Hindlimb muscle (tissue), 1 donor: ENCODE results near the gene AFAP1L1. TPM values are rescaled to one million over a fixed set of nuclear protein-coding genes. Genes with fewer than 3 reads are reported as not detected.
A peak's percentile ranks its signal among the peaks of the same experiment; 100 is the strongest.

Experiments used
- DNase-seq: peaks from one replicate; pipeline ENCODE4 v3.0.0-alpha.2; 2013
- polyA plus RNA-seq: library from polyadenylated mRNA; unstranded; fragments of 120-200 nt; gene quantifications from one replicate; pipeline ENCODE4 v1.2.1, GENCODE V29; 2013; ENCODE audit not compliant: insufficient read length

The AFAP1L1 gene
- polyA plus RNA-seq, 1 donor: 129 TPM

DNA sequence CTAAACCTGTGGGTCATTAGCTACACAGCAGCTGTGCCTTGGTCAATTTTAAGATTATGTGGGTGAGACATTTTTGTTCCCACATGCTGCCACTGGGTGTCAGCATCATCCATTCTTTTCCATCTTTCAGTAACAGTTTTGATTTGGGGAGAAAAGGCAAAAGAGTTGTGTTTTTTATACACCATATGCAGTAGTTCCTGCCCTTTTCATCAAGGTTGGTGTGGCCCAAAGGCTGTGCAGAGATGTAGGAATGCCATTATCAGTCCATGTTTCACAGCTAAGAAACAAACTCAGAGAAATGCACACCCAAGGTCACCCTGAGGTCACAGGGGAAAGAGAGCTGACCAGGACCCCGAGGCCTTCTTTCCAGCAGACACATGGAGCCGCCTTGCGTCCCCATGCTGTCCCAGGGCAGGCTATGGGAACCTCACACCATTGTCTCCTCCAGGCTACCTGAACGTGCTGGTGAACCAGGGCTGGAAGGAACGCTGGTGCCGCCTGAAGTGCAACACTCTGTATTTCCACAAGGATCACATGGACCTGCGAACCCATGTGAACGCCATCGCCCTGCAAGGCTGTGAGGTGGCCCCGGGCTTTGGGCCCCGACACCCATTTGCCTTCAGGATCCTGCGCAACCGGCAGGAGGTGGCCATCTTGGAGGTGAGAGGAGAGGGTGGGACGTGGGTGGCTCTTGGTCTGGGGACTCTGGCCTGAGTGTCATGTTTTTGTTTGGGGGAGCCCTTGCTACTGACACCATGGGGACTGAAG, 45.8 kb downstream of the AFAP1L1 start:
- peak; percentile 49 for DNase-seq

DNA sequence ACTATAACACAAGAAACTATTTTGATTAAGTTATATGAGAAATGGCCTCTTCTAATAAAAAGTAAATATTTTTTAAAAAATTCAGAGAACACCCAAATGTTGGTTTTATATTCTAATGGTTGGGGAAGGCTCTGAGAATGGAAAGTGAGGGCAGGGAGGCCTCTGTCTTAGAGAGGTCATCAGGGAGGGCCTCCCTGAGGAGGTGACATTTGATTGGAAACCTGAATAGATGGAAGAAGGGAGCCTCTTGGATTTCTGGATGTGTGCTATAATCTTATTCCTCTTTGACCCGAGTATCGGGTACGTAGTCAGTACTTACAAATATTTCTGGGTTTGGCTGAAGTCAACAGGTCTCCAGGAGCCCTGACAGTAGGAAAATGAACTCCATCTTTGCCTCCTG, 47.5 kb downstream of the AFAP1L1 start:
- no peak for DNase-seq

DNA sequence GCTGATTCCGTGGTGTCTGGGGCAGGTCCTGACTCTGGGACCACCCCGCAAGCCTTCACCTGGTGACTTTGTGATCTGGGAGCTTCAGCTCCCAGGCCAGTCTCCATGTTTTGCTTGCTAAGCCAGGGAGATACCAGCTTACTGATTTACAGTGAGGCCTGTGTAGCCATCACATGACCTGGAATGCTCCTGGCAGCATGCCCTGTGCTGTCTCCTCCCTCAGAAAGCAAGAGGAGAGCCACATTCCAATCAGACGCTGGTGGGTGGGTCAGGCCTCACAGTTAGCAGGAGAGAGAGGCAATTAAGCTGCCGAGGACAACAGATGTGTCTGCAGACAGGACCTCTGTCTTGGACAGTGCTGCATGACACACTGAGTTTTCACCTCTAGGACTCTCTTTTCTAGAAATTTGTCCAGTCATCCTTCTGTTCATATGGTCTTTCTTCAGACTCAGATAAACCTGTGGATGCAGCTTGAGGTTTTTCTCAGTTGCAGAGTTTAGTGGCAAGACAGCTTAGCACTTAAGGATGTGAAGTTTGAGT, 49.2 kb downstream of the AFAP1L1 start:
- peak; percentile 57 for DNase-seq

DNA sequence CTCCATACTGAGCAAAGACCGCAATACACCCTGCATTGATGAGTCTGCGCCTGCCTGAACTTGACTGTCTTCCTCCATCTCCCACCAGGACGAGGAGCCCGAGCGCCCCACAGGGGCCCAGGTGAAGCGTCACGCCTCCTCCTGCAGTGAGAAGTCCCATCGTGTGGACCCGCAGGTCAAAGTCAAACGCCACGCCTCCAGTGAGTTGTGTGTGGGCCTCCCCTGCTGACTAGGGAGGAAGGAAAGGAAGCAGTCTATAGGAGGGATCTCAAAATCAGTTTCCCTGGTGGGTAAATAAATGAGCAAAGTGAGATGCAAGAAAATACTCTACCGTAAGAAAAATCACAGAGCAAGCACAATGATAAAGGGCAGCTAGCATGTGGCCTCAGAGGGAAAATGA, 50.9 kb downstream of the AFAP1L1 start:
- no peak for DNase-seq

DNA sequence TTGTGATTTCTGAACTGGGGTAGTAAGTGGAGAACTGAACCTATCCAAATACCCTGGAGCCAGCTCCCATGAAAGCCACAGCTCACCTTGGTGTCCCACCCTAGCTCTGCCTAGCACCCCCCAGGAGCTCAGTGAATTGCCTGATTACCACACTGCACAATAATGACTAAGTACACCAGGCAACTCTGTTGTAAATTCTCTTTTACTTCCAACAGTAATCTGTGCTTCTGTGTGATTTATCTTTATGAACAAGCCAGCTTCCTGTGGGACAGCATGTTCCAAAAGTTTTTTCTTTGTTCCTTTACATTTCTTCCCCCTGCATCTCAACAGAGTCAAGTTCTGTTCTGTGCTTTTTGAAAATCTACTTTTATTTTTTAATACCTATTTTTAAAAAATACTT, 51.6 kb downstream of the AFAP1L1 start:
- DNase-seq: no peak

DNA sequence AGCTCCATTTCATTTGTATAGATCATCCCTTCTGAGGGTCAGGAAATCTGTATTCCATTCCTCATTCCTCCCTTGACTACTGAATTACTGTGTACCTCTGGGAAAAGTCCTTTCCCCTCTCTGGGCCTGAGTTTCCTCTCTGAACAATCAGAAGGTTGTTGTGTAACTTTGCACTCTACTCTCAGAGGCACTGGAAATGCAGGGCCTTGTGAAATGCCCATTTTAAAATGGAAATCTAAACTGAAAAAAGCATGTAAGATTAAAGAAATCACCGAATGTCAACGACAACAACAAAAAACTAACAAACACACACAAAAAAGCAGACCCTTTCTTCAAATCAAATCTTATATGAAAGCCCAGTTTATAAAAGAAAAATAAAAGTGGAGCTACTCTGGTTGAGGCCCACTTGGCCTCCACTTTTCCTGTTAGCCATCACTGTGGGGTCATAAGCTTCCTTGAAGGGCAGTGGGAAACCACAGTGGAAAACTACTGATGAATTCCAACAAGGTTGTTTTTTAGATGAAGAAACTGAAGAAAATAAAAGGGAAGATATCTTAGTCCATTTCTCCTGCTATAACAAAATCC, 52.1 kb downstream of the AFAP1L1 start:
- DNase-seq: no peak

DNA sequence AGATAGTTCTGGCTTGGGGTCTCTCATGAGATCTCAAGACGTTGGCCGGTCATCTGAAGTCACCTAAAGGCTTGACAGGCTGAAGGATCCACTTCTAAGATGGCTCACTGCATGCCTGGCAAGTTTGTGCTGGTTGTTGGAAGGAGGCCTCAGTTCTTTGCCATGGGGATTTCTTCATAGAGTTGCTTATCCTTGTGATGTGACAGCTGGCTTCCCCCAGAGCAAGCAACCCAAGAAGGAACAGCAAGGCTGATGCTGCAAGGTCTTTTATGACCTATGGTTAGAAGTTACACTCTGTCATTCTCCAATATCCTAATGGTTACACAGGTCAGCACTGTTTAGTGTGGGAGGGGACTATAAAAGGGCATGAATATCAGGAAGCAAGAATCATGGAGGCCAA, 53.0 kb downstream of the AFAP1L1 start:
- DNase-seq: no peak

DNA sequence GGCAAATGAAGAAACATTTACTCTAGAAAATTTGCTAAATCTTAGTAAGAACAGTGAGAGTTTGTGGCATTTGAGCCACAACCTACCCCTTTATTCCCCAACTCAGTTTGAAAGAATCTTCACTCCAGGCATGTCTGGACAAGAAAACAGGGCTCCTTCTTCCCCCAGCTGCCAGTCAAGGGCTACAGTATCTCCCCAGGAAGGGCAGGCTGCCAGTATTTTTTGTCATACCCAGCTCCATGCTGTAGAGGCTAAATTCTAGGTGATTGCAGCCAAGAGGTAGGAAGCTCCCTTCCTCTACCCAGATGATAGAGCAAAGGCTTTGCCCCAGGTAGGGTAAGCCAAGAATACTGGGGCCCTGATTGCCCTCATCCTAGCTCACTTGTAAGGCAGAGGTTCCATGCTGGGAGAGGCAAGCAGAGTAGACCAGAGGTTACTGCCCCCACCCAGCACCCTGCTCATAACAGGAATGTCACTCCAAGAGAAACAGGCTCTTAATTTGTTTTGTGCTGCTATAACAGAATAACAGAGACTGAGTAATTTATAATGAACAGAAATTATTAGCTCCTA, 53.6 kb downstream of the AFAP1L1 start:
- no peak for DNase-seq

DNA sequence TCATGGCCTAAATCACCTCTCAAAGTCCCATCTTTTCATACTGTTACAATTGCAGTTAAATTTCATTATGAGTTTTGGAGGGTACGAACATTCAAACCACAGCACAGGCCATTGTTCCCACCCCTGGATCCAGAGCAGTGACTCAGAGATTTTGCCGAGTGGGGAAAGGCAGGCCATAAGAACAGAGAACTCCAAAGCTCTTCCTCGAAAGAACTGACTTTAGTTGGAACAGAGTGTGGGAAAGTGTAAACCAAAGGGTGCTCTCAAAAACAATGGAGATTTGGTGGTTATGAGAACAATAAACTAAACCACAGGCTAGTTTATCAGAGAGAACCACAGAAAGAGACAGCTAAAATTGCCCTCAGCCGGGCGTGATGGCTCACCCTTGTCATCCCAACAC, 54.2 kb downstream of the AFAP1L1 start:
- DNase-seq: no peak

DNA sequence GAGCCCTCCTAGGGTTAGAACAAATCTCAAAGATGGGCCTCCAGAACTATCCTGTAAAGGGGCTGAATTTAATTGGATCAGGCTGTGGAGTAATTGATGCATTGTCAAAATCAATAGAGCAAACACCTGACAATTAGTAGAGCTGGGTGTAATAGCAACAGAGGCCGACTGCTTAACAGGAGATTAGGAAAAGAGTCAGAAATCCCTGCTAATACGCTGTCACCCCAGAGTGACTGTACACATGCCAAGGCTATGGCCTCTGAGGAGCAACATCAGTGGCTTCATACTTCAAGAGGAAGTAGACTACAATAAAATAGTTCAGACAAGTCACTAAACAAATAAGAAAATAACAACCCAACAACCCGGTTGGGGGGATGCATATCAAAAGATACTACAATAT, 55.0 kb downstream of the AFAP1L1 start:
- DNase-seq: no peak

DNA sequence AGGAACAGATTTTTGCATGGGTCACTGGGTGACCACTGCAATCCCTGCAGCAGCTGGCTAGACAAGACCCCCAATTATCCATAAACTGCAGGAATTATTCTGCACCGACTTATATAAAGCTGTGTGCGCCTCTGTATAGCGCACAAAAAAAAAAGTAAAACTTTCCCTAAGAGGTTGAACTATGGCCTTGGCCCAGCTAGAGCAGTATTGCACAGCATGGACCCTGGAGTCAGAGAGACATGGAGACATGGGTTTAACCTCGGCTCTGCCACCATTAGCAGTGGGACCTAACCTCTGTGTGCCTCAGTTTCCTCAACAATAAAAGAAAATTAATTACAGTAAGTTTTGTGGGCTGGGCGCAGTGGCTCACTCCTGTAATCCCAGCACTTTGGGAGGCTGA, 56.5 kb downstream of the AFAP1L1 start:
- DNase-seq: no peak

DNA sequence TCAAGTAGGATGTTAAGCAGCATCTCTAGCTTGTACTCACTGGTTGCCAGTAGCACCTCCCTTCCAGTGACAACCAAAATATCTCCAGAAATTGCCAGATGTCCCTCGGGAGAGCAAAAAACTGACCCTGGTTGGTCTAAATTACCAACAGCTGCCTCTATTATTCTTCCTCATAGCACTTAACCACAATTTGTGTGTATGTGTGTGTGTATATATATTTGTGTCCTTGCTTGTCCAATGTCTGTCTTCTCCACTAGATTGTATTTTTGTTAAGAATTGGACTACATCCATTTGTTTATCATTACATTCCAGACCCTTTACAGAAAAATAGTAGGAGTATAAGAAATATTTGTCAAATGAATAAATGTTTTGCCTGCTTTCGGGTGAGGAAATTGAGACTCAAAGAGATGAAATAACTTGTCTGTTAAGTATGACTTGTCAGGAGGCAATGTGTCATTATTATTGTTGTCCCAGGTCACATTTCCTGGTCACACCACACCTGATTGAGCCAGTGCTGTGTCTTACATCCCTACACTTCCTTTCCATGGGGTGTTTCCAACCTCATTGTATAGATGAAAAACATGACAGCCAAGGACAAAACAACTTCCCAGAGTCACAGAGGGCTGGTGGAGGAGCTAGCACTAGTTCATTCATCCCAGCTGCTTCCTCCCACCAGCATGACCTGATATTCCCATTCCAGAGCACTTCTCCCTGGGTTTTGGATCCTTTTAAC, 62.2 kb downstream of the AFAP1L1 start:
- DNase-seq: no peak

DNA sequence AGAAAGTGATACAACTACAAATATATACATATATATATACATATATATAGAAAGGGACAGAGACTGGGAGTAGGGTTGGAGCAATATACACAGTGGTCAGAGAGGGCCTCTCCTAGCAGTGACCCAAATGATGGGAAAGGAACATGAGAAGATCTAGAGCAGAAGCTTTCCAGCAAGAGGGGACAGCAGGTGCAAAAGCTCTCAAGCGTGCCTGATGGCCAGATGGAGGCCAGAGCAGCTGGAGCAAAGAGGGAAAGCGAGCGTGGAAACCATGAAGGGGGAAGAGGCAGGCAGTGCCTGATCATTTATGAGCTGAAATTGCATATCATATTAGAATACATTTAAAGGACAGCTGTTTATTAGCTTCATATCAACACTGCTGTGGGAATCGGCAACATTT, 66.1 kb downstream of the AFAP1L1 start:
- no peak for DNase-seq

DNA sequence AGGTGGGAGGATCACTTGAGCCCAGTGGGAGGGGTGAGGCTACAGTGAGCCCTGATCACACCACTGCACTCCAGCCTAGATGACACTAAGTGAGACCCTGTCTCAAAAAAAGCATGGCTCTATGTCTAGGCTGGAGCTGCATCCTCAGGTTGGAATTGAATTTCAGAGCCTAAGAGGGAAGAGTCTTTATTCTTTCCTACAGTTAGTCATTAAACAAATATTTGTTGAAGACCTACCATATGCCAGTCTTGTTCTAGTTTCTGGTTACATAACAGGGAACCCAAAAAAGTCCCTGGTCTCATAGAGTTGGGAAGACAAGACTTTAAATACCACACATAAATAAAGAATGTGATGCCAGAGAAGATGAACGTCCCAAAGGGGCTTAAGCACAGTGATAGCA, 66.7 kb downstream of the AFAP1L1 start:
- no peak for DNase-seq

DNA sequence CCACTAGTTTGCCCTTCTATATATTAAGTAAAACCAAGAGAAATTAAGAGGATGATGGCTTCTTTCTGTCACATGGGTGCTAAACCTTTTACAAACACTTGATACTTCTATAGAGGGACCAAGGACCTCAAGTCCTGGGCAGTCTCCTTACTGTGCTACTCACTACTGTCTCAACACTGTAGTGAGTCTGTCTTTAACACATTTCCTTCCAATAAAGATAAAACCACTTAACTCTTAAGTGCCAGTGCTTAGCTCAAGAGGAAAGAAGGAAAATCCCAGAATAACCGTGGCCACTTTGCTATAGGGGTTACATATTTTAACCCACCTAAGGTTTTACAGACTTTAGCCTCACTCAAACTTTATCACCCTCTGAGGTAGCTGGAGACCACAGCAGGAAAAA, 69.3 kb downstream of the AFAP1L1 start:
- DNase-seq: no peak

DNA sequence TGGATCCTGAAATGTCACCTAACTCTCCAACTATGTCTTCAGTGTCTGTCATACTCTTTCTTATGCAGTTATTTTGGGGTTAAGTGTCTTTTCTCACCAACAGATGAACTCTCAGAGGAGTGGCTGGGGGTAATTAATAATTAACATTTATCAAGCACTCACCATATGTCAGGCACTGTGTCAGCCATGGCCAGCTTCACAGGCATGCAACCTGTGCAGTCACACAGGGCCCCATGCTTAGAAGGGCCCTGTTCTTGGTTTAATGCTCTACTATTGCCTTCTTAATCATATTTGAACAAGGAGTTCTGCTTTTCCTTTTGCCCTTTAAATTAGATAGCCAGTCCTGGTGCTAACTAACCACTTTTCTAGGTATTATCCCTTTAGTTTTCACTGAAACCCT, 70.2 kb downstream of the AFAP1L1 start:
- no peak for DNase-seq

DNA sequence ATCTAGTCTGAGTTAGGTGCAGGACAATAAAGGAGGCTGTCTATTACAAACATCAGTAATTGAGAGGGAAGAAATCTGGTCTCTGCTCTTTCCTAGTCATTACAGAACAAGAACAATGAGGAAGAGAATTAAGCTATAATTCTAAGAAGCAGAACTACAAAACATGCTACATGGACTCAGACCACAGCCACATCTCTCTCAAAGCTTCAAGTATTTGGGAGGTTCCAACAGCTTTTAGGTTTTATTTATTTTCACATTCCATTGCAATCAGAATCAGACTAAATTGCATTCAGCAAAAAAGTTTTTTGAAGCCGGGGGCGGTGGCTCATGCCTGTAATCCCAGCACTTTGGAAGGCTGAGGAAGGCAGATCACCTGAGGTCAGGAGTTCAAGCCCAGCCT, 72.5 kb downstream of the AFAP1L1 start:
- no peak for DNase-seq

DNA sequence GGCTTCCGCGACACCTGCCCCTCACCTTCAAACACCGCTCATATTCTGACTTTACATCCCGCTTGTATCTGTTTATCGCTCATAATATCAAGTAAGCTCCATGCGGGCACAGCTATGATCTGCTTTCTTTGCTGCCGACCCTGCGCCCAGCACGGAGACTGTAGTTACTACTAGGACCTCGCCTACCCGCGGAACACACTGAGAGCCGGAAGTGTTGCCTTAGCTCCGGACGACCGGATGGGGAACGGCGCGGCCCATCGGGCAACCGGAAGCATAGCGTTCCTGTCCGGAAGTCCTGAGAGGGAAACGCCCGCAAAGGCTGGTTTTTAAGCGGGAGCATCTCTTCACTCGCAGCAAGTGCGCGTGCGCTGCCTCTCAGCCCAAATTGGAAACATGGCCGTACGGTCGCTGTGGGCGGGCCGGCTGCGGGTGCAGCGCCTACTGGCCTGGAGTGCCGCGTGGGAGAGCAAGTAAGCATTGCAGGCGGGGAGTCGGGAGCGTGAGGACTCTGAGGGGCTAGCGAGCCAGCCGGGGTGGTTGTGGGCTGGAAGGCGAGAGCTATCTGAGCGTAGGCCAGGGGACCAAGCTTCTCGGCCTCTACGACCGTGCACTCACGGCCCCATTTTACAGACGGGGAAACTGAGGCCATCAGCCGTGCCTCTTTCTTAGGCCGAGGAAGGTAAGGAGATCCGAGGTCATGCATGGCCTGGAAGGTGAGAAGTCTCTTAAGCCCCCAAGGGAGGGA, 73.7 kb downstream of the AFAP1L1 start, which contains the start of gene GRPEL2:
Gene GRPEL2 (plus strand): TSS at position 353 of the 745 bp plus-strand sequence. CDS start 41 bp downstream, at position 394.
- peak; percentile 96 for DNase-seq

DNA sequence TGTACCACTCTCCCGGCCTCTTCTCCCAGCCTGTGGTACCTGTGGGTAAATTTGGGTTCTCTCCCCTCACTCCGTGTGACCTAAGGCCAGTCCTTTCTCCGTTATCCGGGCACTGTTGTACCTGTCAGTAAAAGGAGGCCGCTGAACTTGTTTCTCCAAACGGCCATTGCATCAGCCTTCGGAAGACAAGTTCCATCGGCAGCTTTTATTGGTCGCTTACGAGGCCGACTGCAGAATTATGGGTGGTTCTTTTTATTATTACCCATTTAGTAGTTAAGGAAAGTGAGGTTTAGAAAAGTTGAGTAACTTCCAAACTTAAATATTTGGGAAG, 74.2 kb downstream of the AFAP1L1 start:
- no peak for DNase-seq

DNA sequence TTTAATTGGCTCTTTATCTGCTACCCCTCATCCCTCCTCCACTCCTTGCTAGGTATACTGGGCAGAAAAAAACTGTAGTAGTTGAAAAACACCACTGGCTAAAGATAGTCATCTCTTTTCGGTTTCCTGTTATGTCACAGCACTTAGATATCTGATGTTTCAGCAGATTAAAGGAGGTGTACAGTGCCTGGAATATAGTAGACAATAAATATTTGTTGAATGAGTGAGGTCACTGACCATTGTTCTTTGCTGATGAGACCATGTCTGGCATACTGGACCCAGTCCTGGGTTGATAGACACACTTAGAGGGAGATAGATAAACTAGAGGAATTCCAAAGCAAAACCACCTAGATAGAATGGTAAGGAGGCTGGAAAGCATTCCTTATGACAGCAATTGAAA, 76.9 kb downstream of the AFAP1L1 start:
- DNase-seq: no peak

DNA sequence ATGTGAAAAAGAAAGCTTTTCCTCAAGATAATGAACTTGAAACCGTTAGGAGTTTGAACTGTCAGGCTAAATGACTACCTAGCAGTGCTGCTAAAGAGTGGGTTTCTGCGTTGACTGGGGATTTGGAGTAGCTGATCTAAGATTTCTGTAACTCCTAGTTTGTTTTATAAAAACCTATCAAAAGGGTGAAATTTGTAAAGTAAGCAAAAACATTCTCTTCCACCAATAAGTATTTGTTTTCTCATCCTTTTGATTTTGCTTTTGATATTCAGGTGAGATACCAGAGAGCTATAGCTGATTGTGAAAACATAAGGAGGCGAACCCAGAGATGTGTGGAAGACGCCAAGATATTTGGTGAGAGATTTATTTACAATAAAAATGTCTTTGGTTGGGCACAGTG, 77.7 kb downstream of the AFAP1L1 start:
- DNase-seq: no peak

DNA sequence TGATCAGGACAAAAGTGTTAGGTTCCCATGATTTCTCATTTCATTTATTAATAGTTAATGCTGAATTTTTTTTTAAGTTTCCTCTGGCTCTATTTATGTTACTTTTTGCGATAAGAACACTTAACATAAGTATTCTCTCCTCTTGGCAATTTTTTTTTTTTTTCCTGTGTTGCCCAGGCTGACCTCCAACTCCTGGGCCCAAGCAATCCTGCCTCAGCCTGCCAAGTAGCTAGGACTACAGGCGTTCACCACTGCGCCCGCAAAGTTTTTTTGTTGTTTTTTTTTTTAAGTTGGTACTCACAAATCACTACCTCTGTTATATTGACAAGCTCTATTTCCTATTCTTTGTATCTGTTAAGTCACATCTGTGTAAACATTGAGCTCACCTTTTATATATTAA, 80.5 kb downstream of the AFAP1L1 start:
- no peak for DNase-seq

DNA sequence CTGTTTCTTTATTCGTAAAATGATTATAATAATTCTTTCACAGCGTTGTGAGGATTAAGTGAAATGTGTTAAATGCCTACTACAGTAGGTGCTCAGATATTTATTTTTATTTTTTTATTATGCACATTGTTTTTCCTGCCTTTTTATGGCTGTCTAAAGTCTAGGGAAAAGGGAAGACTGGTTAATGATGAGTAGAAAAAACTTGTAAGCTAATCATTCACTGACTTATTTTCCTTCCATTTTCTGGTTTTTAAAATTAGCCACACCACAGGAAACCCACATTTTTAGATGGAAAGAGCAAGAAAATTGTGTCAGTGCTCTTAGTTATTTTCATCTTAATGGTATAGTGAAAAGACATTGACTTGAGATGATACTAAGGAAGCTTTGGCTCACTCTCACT, 82.3 kb downstream of the AFAP1L1 start:
- DNase-seq: no peak
